Hepatocyte (in vitro differentiated cells): ENCODE results near the gene IL20. TPM values are rescaled to one million over a fixed set of nuclear protein-coding genes. Genes with fewer than 3 reads are reported as not detected.

Experiments
- DNase-seq: peaks from one replicate; pipeline ENCODE4 v3.0.0-alpha.2; 2016; ENCODE audit warnings: low spot score
- H2AFZ ChIP-seq: fragments of 200-600 bp; sonication (generic); 2 replicates; pipeline ENCODE4 v1.6.0; 2016; ENCODE audit warnings: antibody characterized with exemption, mild to moderate bottlenecking
- H3K27ac ChIP-seq: fragments of 200-600 bp; sonication (generic); 2 replicates; pipeline ENCODE4 v1.5.1; 2016; ENCODE audit warnings: mild to moderate bottlenecking
- H3K27me3 ChIP-seq: fragments of 200-600 bp; sonication (generic); 2 replicates; pipeline ENCODE4 v1.6.1; 2016
- H3K36me3 ChIP-seq: fragments of 200-600 bp; sonication (generic); replicated peaks from 2 replicates; pipeline ENCODE4 v1.5.1; 2016; ENCODE audit warnings: low read depth; ENCODE audit not compliant: insufficient read depth
- H3K4me1 ChIP-seq: fragments of 200-600 bp; sonication (generic); 2 replicates; pipeline ENCODE4 v1.5.1; 2016; ENCODE audit warnings: mild to moderate bottlenecking, moderate library complexity; ENCODE audit not compliant: insufficient read depth
- H3K4me2 ChIP-seq: fragments of 200-600 bp; sonication (generic); 2 replicates; pipeline ENCODE4 v1.6.0; 2016
- H3K4me3 ChIP-seq: fragments of 200-600 bp; sonication (generic); 2 replicates; pipeline ENCODE4 v1.5.1; 2016; ENCODE audit warnings: mild to moderate bottlenecking
- H3K79me2 ChIP-seq: fragments of 200-600 bp; sonication (generic); 2 replicates; pipeline ENCODE4 v1.6.0; 2017; ENCODE audit warnings: mild to moderate bottlenecking
- H3K9me2 ChIP-seq: fragments of 200-600 bp; sonication (generic); replicated peaks from 2 replicates; pipeline ENCODE4 v1.6.0; 2017; ENCODE audit warnings: mild to moderate bottlenecking; ENCODE audit not compliant: insufficient read depth
- H3K9me3 ChIP-seq: fragments of 200-600 bp; sonication (generic); 2 replicates; pipeline ENCODE4 v1.5.1; 2016; ENCODE audit warnings: low read depth, mild to moderate bottlenecking
- H4K20me1 ChIP-seq: fragments of 200-600 bp; sonication (generic); 2 replicates; pipeline ENCODE4 v1.6.0; 2016; ENCODE audit warnings: mild to moderate bottlenecking; ENCODE audit not compliant: insufficient read depth, poor library complexity, severe bottlenecking
- CTCF ChIP-seq: fragments of 200-600 bp; sonication (generic); IDR thresholded peaks from 2 replicates; pipeline ENCODE4 v1.5.1; 2016; ENCODE audit warnings: antibody characterized with exemption, mild to moderate bottlenecking; ENCODE audit not compliant: poor library complexity
- EZH2 ChIP-seq: fragments of 200-600 bp; sonication (generic); IDR thresholded peaks from 2 replicates; pipeline ENCODE4 v1.6.1; 2016; ENCODE audit warnings: antibody characterized with exemption, mild to moderate bottlenecking, borderline replicate concordance
- EZH2phosphoT487 ChIP-seq: fragments of 200-600 bp; sonication (generic); IDR thresholded peaks from one replicate; pipeline ENCODE4 v1.6.1; 2018; ENCODE audit warnings: antibody characterized with exemption, mild to moderate bottlenecking, low read depth, moderate library complexity; ENCODE audit not compliant: unreplicated experiment, severe bottlenecking
- WGBS: methylation state at CpG from one replicate; pipeline ENCODE4 v1.1.6; 2016; ENCODE audit warnings: low lambda C conversion rate; ENCODE audit errors: missing lambda C conversion rate; 5-methylcytosine and 5-hydroxymethylcytosine counted together
- polyA plus RNA-seq: library from polyadenylated mRNA; unstranded; fragments of >200 nt; fragmentation: Nextera tagmentation; extraction: Ambion mirVana; gene quantifications from 2 replicates; pipeline ENCODE4 v1.2.1, GENCODE V29; 2016
- total RNA-seq: library from RNA; depleted of rRNA; stranded (reverse); fragments of >200 nt; gene quantifications from 2 replicates; pipeline ENCODE4 v1.2.3, GENCODE V29; 2014

The IL20 gene
- total and polyA plus RNA-seq, 2 experiments from 2014 or later: not detected

- Histone ChIP-seq H3K4me3 (no peak overlapping the region), H3K79me2 (no peaks in the 10 kb centered on the region), H3K27ac (no peak overlapping the region), H3K36me3 (no peaks in the 10 kb centered on the region), H3K4me2 (no peak overlapping the region), H4K20me1 (no peaks in the 10 kb centered on the region), H3K9me2 (no peaks in the 10 kb centered on the region), H3K4me1 (peaks cover 3% of the 10 kb centered on the region), H3K9me3 (no peaks in the 10 kb centered on the region), H2AFZ (no peak overlapping the region), H3K27me3 (peaks cover 9% of the 10 kb centered on the region)
- TF ChIP-seq EZH2: no peak
- TF ChIP-seq EZH2phosphoT487: no peak
- TF ChIP-seq CTCF: no peak
- DNase-seq: no peak
- 68% methylated on average over 3 of the region's 3 CpGs for WGBS
Measured at GRCh38 chr1:206885341-206886060, 20.1 kb downstream of the IL20 start.

GRCh38 chr1:206886831-206887230 is 21.4 kb downstream of the IL20 start:
- peaks cover 12% of the 10 kb centered on the region for H3K27me3 ChIP-seq
- 96% methylated on average over 1 of the region's 1 CpG for WGBS
- no peaks in the 10 kb centered on the region for H3K36me3 ChIP-seq
- no peaks in the 10 kb centered on the region for H3K79me2 ChIP-seq
- TF ChIP-seq CTCF: no peak
- no peak for TF ChIP-seq EZH2phosphoT487
- TF ChIP-seq EZH2: no peak
- no peak for DNase-seq
- H3K27ac ChIP-seq: no peak overlapping the region
- H2AFZ ChIP-seq: no peak overlapping the region
- H4K20me1 ChIP-seq: no peaks in the 10 kb centered on the region
- peaks cover 3% of the 10 kb centered on the region for H3K4me1 ChIP-seq
- no peaks in the 10 kb centered on the region for H3K9me3 ChIP-seq
- H3K4me3 ChIP-seq: no peak overlapping the region
- H3K9me2 ChIP-seq: no peaks in the 10 kb centered on the region
- H3K4me2 ChIP-seq: no peak overlapping the region

GRCh38 chr1:206887701-206888100 is 22.3 kb downstream of the IL20 start:
- DNase-seq: no peak
- Histone ChIP-seq H4K20me1 (no peaks in the 10 kb centered on the region), H3K4me1 (peaks cover 3% of the 10 kb centered on the region), H3K27me3 (peaks cover 16% of the 10 kb centered on the region), H3K36me3 (no peaks in the 10 kb centered on the region), H3K9me3 (no peaks in the 10 kb centered on the region), H3K4me2 (no peak overlapping the region), H3K79me2 (no peaks in the 10 kb centered on the region), H3K27ac (no peak overlapping the region), H3K4me3 (no peak overlapping the region), H2AFZ (no peak overlapping the region), H3K9me2 (no peaks in the 10 kb centered on the region)
- WGBS: 68% methylated on average over 4 of the region's 4 CpGs
- TF ChIP-seq EZH2 (no peak), EZH2phosphoT487 (no peak), CTCF (no peak)
